Activated T-helper 2 cell treated with anti-CD3 and anti-CD28 coated beads, Interferon-gamma antibody, Interleukin-2, Interleukin-4, amounts not matched to agents 10 μg/mL and 5 μg/mL and 100 μg/mL, durations not matched to agents 14 hours and 24 hours and 36 hours (primary cell): Measurements from ENCODE around the gene MORF4L1. TPM values are rescaled to one million over a fixed set of nuclear protein-coding genes. Genes with fewer than 3 reads are reported as not detected.
A peak's percentile ranks its signal among the peaks of the same experiment; 100 is the strongest.
"Not testable (repeated sequence)": the region's sequence is repeated elsewhere in the genome, so short reads cannot be mapped to it uniquely, and the experiment has no call there.

Experiments
- DNase-seq: peaks from one replicate; pipeline ENCODE4 v3.0.0; 2021; ENCODE audit warnings: low spot score
- H3K27ac Mint-ChIP-seq: one replicate; pipeline ENCODE4 v1.8.0; 2021; ENCODE audit warnings: mixed read lengths
- H3K27me3 Mint-ChIP-seq: one replicate; pipeline ENCODE4 v1.8.0; 2021; ENCODE audit warnings: low read depth, mixed read lengths
- H3K36me3 Mint-ChIP-seq: one replicate; pipeline ENCODE4 v1.8.0; 2021; ENCODE audit warnings: low read depth, mixed read lengths
- H3K4me1 Mint-ChIP-seq: one replicate; pipeline ENCODE4 v1.8.0; 2021; ENCODE audit warnings: low read depth, mixed read lengths
- H3K4me3 Mint-ChIP-seq: one replicate; pipeline ENCODE4 v1.8.0; 2021; ENCODE audit warnings: low read depth, mild to moderate bottlenecking, moderate library complexity, mixed read lengths
- H3K9me3 Mint-ChIP-seq: one replicate; pipeline ENCODE4 v1.8.0; 2021; ENCODE audit warnings: mixed read lengths
- intact Hi-C: fragments of 100-400 bp; cut with micrococcal nuclease; formaldehyde crosslinking; loops from one replicate; pipeline ENCODE4 v1.15.1; 2023
- total RNA-seq: library from RNA; stranded (reverse); gene quantifications from 2 replicates; pipeline ENCODE4 v1.2.3, GENCODE V29; 2022

Gene MORF4L1, protein sequence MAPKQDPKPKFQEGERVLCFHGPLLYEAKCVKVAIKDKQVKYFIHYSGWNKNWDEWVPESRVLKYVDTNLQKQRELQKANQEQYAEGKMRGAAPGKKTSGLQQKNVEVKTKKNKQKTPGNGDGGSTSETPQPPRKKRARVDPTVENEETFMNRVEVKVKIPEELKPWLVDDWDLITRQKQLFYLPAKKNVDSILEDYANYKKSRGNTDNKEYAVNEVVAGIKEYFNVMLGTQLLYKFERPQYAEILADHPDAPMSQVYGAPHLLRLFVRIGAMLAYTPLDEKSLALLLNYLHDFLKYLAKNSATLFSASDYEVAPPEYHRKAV
- 293 and 302 TPM in 2 replicates for total RNA-seq

DNA sequence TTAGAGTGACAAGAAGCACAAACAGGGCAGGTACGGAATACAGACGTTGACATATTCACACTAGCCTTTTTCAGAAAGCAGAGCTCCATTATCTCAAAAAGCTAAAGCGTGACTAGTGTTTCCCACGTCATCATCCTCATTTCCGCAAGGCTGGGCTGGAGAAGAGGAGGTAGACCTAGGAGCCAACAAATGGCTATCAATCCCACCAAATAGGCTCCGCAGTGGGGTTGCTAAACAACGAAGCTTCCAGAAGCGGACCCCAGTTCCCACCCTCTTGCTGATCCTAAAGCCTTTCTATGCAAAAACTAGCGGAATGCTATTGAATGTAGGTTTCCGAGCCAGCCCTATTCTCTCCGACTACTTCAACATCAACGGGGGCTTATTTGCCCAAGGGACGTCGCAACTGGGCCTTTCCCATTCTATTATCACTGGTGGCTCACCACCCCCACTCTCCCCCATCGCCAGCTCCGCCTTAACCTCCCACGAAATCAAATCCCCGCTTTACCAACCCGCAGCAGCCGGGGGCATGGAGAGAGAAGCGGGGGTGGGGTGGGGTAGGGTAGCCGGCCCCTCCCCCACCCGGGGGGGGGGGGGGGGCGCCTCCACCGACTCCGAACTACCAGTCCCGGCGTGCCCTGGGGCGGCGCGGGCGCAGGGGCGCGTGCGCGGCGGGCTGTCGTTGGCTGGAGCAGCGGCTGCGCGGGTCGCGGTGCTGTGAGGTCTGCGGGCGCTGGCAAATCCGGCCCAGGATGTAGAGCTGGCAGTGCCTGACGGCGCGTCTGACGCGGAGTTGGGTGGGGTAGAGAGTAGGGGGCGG is at the start of gene MORF4L1:
TSS of gene MORF4L1 (plus strand) at position 736 of the 817 bp plus-strand sequence. CDS start 128 bp downstream, outside the sequence.
- Mint-ChIP-seq H3K4me1 (peaks cover 22% of the 10 kb centered on the region), H3K36me3 (peaks cover 22% of the 10 kb centered on the region), H3K9me3 (no peaks in the 10 kb centered on the region), H3K27ac (peak within 1 kb of the TSS; percentile 100), H3K4me3 (peak within 1 kb of the TSS; percentile 97), H3K27me3 (no peaks in the 10 kb centered on the region)
- DNase-seq = peak; percentile 96
- intact Hi-C loops = loop anchor here (2.0 to 5.0 kb wide), 5 partner anchors 60 to 435 kb away; partner anchors contain the start of genes ADAMTS7, IREB2 and PSMA4

DNA sequence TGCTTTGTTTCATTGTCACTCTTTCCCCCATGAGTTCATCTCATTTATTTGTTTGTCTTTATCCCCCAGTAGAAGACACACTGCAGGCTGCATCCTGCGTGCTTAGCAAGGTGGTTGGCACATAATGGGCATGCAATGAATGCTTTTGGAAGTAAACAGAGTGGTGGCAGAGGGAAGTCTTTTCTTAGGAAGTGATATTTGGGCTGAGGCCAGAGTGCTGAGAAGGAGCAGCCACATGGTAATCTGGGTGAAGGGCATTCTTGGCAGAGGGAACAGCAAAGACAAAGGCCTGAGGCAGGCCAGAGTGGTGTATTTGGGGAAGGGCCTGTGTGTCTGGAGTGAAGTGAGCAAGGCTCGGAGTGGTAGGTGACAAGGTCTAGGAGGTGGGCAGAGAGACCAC is 43.8 kb upstream of the MORF4L1 start:
- intact Hi-C loops = no loop called here
- Mint-ChIP-seq H3K4me1 (no peaks in the 10 kb centered on the region), H3K4me3 (no peak overlapping the region), H3K27ac (no peak overlapping the region), H3K9me3 (no peaks in the 10 kb centered on the region), H3K36me3 (no peaks in the 10 kb centered on the region), H3K27me3 (peaks cover 25% of the 10 kb centered on the region)
- DNase-seq = no peak

DNA sequence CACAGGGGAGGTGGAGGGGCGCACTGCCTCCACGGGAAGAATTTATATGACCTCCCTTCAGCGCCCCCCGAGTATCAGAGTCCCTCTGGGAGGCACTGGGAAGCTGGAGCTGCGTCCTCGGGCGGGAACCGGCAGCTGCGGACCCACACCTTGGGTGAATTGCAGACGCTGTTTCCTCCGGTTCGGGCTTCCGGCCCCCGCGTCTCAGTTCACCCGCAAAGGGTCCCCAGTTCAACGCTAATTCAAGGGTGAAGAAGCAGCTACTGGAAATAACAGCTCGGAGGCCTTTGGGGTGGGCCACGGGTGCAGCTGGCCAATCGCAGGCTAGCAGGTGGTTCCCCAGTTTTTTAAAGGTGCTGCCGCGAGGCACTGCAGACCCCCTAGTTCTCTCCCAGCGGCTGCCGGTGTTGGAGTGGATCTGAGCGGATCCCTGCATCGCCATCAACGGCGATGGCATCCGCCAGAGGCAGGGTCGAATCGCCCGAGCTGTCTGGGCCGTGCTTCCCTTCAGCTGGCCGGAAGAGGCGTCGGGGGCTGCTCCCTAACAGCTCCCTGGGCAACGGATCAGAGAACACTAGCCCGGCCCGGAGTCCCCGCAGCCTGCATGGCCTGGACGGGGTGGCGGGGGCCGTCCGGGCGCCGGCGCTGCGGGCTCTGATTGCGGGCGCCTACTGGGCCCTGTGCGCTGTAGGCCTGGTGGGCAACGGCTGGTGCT is 42.0 kb upstream of the MORF4L1 start:
- no peak overlapping the region for H3K27ac Mint-ChIP-seq
- peak overlapping the region; percentile 13 for H3K4me3 Mint-ChIP-seq
- no peaks in the 10 kb centered on the region for H3K9me3 Mint-ChIP-seq
- H3K27me3 Mint-ChIP-seq = peaks cover 25% of the 10 kb centered on the region
- no peaks in the 10 kb centered on the region for H3K4me1 Mint-ChIP-seq
- intact Hi-C loops = no loop called here
- no peak for DNase-seq
- H3K36me3 Mint-ChIP-seq = no peaks in the 10 kb centered on the region

DNA sequence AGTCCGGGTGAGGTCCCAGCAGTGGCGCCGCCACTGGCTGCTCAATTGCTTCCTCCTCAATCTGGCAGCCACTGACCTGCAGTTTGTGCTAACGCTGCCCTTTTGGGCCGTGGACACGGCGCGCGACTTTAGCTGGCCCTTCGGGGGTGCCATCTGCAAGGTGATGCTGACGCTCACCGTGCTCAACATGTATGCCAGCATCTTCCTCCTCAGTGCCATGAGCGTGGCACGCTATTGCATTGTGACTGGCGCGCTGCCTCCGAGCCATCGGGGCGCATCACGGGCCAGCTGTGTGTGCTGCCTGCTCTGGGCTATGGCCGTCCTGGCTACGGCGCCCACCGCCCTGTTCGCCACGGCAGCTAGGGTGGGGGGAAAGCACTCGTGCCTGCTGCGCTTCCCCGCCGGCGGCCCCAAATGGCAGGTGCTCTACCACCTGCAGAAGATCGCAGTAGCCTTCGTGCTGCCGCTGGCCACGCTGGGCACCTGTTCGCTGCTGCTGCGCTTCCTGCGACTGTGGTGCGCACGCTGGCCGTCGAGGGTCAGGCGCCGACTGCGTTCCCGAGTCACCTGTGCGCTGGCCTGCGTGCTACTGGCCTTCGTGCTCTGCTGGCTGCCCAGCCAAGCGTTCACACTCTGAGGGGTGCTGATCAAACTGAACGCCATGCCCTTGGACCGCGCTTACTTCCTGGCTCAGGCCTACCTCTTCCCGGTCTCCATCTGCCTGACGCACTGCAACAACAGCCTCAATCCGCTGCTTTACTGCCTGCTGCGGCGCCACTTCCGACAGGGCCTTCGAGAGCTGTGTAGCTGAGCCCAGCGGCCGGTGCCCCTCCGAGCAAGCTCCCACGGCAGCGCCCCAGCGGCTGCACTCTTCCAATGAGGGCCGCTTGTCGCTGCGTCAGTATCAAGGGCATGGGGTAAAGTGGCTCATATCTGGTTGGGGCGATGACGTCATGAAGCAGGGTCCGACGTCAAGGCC is 41.2 kb upstream of the MORF4L1 start:
- Mint-ChIP-seq H3K4me1 (no peaks in the 10 kb centered on the region), H3K4me3 (no peak overlapping the region), H3K9me3 (no peaks in the 10 kb centered on the region), H3K27ac (no peak overlapping the region), H3K27me3 (peaks cover 29% of the 10 kb centered on the region), H3K36me3 (no peaks in the 10 kb centered on the region)
- no peak for DNase-seq
- intact Hi-C loops = no loop called here

DNA sequence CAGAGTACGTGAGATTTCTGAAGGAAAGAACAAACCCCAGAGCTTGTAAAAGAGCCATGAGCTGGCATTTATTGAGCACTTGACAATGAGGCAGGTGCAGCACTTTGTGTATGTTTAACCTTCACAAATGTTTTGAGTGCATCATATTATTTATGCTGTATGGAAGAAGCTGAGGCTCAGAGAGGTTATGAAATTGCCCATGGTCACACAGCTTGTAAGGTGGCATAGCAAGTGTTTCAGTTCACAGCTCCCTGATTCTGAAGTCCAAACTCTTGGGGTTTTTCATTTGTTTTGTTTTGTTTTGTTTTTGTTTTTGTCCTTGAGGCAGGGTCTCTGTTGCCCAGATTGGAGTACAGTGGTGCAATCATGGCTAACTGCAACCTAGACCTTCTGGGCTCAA is 36.4 kb upstream of the MORF4L1 start:
- no peak for DNase-seq
- intact Hi-C loops = no loop called here
- H3K36me3 Mint-ChIP-seq = no peaks in the 10 kb centered on the region

DNA sequence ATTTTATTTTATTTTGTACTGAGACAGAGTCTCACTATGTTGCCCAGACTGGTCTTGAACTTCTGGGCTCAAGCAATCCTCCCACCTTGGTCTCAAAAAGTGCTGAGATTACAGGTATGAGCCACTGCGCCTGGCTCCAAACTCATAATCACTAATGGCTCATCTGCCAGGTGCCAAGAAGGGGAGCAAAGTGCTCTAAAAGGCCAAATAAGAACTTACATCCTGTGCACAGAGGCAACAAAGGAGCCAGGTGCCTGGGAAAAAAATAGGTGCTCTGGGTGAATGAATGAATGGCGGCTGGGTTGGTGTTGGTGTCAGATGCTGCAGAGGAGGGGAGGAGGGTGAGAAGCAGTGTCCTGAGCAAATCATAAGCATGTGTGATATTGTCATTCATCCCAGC is 35.6 kb upstream of the MORF4L1 start:
- intact Hi-C loops = no loop called here
- DNase-seq = no peak

More for the DNA sequence above, 36.4 kb upstream of the MORF4L1 start:
- Mint-ChIP-seq H3K27ac (no peak overlapping the region), H3K27me3 (peaks cover 22% of the 10 kb centered on the region), H3K9me3 (no peaks in the 10 kb centered on the region), H3K4me3 (no peak overlapping the region), H3K4me1 (peaks cover 3% of the 10 kb centered on the region)

DNA sequence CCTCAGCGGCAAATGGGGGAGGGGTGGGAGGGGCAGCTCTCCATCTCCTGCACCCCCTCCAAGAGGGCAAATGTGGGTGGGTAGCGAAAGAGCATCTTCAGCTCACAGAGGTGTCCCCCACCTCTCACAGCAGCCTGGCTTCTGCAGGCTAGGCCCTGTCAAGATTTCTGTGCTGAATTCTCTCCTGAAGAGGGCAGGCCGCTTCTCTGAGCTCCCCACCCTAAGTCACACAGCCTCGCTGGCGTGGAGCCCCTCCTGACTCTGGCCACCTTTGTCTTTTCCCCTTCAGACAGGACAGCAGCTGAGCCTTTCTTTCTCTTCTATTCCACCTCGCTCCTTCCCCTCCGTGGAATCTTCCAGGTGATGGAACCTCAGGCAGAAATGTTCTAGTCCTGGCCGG is 35.1 kb upstream of the MORF4L1 start:
- H3K27me3 Mint-ChIP-seq = peaks cover 12% of the 10 kb centered on the region
- H3K4me1 Mint-ChIP-seq = peaks cover 7% of the 10 kb centered on the region
- H3K27ac Mint-ChIP-seq = no peak overlapping the region
- H3K9me3 Mint-ChIP-seq = no peaks in the 10 kb centered on the region
- intact Hi-C loops = no loop called here
- no peak overlapping the region for H3K4me3 Mint-ChIP-seq
- no peak for DNase-seq
- no peaks in the 10 kb centered on the region for H3K36me3 Mint-ChIP-seq

More for the DNA sequence above, 35.6 kb upstream of the MORF4L1 start:
- no peak overlapping the region for H3K4me3 Mint-ChIP-seq
- peaks cover 5% of the 10 kb centered on the region for H3K4me1 Mint-ChIP-seq
- H3K27me3 Mint-ChIP-seq = peaks cover 16% of the 10 kb centered on the region
- no peaks in the 10 kb centered on the region for H3K9me3 Mint-ChIP-seq
- H3K27ac Mint-ChIP-seq = no peak overlapping the region
- no peaks in the 10 kb centered on the region for H3K36me3 Mint-ChIP-seq

DNA sequence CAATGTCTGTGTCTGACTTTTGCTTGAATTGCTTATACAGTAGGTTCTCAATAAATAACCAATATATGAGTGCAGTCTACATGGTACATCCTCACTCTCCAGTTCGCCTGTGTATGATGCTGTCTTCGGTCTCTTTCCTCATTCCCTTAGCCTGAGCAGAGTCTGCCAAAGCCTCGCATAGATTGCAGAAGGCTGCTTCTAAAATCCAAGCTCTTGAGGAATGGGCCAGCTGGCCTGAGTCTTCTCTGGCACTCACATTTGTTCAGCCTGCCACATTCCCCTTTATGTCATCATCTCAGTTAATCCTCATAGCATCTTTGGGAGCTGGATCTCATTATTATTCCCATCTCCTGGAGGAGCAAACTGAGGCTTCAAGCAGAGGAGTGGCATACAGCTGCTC is 34.2 kb upstream of the MORF4L1 start:
- H3K4me3 Mint-ChIP-seq = no peak overlapping the region

DNA sequence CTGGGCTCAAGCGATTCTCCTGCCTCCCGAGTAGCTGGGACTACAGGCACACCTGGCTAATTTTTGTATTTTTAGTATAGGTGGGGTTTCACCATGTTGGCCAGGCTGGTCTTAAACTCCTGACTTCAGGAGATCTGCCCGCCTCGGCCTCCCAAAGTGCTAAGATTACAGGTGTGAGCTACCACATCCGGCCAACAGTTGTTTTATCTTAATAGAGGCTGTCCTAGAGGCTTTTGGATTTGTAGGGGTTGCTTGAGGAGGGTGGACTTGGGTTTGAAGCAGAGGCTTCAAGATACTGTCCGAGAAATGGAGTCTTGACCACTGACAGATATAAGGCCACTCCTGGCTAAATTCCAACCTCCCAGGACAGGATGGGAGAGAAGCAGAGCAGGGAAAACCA is 33.5 kb upstream of the MORF4L1 start:
- H3K4me1 Mint-ChIP-seq, H3K27ac Mint-ChIP-seq, DNase-seq, H3K27me3 Mint-ChIP-seq, intact Hi-C loops, H3K36me3 Mint-ChIP-seq, H3K9me3 Mint-ChIP-seq, H3K4me3 Mint-ChIP-seq: not testable (repeated sequence)

More for the DNA sequence above, 34.2 kb upstream of the MORF4L1 start:
- DNase-seq = no peak
- Mint-ChIP-seq H3K27ac (no peak overlapping the region), H3K9me3 (no peaks in the 10 kb centered on the region), H3K4me1 (peaks cover 7% of the 10 kb centered on the region), H3K27me3 (peaks cover 4% of the 10 kb centered on the region), H3K36me3 (no peaks in the 10 kb centered on the region)
- intact Hi-C loops = no loop called here

DNA sequence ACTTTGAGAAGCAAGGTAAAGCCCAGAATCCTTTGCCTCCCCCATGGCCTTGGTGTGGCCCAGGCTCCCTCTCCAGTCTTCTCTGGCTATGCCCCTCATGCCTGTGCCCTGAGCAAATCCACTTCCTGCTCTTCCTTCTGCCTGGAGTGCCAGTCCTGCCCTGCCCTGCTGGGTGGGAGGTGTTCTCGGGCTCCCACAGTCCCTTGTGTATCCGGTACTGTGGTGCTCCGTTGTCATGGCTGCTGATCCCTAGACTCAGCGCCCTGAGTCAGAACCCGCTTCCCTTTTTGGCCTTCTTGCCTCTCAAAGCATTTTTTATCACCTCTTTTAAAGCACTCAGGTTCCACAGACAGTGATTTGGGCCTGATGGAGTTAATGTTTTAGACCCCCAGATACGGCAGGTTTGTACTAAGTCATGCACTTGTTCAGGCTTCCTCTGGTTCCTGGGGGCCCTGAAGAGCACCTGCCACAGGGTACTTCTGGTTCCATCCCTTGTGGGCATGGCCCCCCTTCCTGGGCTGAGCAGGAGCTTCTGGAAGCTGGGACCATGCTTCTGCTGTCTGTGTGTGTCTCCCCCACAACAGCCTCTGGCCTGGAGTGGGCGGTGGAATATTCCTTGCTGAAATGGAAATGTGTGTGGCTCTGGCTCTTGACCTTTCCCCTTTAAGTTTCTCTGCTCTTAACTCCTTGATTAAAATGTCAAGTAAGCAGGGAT is 31.9 kb upstream of the MORF4L1 start:
- peaks cover 4% of the 10 kb centered on the region for H3K27me3 Mint-ChIP-seq
- no peak overlapping the region for H3K4me3 Mint-ChIP-seq
- H3K9me3 Mint-ChIP-seq = no peaks in the 10 kb centered on the region
- DNase-seq = no peak
- peak overlapping the region; percentile 73 for H3K27ac Mint-ChIP-seq
- no peaks in the 10 kb centered on the region for H3K36me3 Mint-ChIP-seq
- intact Hi-C loops = no loop called here
- H3K4me1 Mint-ChIP-seq = peaks cover 7% of the 10 kb centered on the region

DNA sequence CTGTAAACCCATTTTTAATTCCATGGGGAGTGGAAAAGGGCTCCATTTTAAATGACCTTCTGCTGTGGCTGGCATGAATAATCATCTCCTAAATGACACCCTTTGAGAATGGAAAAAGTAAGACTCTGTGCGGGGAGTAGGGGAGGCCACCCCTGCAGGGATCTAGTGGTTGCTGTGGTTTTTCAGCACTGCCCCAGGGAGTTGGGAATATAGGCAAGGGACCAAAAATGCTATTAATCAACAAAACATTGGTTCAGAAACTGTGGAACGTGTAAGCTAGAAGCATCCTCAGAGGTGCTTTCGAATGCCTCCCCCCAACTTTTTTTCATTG is 31.3 kb upstream of the MORF4L1 start:
- H3K9me3 Mint-ChIP-seq = no peaks in the 10 kb centered on the region
- no peak for DNase-seq
- no peak overlapping the region for H3K4me3 Mint-ChIP-seq
- H3K27ac Mint-ChIP-seq = peak overlapping the region; percentile 73
- intact Hi-C loops = no loop called here
- H3K27me3 Mint-ChIP-seq = peaks cover 3% of the 10 kb centered on the region
- no peaks in the 10 kb centered on the region for H3K36me3 Mint-ChIP-seq
- H3K4me1 Mint-ChIP-seq = peaks cover 7% of the 10 kb centered on the region
